ENCODE measurements around the gene PFDN5.

The PFDN5 gene

DNA sequence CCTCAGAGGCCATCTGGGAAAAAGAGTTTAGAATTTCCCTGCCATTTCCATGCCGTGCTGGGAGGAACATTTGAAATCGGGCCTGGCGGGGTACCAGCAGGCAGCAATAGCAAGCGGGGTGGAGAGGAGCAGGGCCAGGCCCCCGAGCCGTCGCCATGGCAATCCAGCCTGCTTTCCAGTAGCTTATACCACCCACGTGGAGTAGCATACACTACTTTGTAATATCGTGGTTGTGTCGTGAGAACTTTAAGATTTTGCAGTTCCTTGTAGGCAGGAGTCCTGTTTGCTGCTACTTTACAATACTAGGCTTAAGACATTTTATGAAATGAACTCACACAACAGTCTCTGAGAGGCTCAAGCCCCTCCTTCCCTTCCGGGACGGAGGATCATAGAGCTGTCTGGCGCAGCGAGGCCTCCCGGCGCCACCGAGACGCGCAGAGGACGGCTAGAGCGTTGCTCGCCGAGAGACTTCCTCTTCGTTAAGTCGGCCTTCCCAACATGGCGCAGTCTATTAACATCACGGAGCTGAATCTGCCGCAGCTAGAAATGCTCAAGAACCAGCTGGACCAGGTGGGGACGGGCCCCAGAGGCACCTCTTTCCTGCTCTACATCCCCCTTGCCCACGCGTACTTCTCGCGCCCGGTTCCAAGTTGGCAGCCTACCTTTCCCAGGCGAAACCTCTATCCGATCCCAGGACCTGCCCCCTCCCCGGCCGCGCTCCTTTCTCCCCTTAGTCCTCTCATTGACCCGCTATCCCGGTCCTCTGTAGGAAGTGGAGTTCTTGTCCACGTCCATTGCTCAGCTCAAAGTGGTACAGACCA, at the start of gene PFDN5:
Gene PFDN5, plus strand, starts transcription at position 473 of the 821 bp plus-strand sequence. Its CDS starts 26 bp downstream, at position 499.
- DNase-seq: peak; percentile 82 to 83

GRCh38 chr12:53251477-53252348, 43.6 kb upstream of the PFDN5 start:
- DNase-seq: peak; percentile 51 to 54

DNA sequence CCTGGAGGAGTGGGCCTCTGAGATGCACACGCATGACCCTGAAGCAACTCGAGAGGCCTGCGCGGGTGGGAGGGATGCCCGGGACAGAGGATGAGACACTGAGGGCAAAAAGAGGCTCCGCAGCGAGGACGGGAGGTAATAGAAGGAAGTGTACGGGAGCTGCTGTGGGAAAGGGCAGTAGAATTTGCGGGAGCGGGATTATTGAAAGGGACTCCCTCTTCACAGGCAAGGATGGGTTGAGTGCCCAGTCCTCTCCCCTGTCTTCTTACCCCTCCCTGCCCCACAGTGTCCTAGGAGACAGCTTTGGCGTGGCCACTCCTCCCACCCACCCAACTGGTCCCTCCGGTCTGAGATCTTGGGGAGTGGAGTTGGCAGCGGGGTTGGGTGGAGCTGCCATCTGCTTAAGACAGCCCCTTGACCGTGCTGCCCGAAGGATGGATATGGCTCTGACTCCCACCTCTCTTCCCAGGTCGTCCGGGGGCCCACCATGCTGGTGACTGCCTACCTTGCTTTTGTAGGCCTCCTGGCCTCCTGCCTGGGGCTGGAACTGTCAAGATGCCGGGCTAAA, 42.9 kb upstream of the PFDN5 start:
- no peak for DNase-seq

- no peak for DNase-seq
Measured at GRCh38 chr12:53253298-53253697, 42.0 kb upstream of the PFDN5 start.

GRCh38 chr12:53254816-53255545, 40.4 kb upstream of the PFDN5 start:
- no peak for DNase-seq

DNA sequence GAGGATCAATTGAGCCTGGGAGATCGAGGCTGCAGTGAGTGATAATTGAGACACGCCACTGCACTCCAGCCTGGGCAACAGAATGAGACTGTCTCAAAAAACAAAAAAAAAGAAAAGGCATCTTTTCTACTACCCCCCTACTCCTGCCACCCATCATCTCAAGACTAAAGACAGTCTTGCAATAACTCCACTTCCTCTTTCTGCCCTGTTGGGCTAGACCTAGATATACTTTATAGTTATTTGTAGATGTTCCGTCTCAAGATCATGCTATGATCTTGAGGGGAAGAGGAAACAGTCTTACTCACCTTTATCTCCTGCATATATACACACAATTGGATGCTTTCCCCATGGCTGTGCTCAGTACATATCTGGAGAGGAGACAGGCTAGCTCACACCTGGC, 39.3 kb upstream of the PFDN5 start:
- no peak for DNase-seq

GRCh38 chr12:53258541-53259539, 36.5 kb upstream of the PFDN5 start:
- DNase-seq: no peak

DNA sequence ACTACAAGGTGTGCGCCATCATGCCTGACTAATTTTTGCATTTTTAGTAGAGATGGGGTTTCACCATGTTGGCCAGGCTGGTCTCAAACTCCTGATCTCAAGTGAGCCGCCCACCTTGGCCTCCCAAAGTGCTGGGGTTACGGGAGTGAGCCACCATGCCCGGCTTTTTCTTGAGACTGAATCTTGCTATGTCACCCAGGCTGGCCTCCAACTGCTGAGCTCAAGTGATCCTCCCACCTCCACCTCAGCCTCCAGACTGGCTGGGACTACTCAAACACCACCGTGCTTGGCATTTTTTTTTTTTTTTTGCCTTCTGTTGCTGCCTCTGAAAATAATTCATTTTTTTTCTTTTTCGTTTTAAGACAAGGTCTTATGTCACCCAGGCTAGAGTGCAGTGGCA, 35.5 kb upstream of the PFDN5 start:
- no peak for DNase-seq

DNA sequence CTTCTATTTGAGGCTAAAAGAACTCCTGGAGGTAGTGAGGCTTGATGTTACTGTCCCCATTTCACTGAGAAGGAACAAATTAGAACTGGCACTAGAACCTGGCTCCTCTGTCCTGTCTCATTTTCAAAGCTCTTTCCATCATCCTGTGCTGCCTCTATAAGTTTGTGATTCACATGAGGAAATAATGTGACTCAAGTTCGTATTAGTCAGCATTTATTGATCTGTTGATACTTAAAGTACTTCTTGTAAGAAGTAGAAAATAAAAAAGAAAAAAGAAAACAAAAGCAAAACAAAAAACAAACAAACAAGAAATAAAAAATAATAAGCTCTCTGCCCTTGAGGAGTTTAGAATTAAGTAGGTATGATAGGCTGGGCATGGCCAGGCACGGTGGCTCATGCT, 29.6 kb upstream of the PFDN5 start:
- DNase-seq: no peak

DNA sequence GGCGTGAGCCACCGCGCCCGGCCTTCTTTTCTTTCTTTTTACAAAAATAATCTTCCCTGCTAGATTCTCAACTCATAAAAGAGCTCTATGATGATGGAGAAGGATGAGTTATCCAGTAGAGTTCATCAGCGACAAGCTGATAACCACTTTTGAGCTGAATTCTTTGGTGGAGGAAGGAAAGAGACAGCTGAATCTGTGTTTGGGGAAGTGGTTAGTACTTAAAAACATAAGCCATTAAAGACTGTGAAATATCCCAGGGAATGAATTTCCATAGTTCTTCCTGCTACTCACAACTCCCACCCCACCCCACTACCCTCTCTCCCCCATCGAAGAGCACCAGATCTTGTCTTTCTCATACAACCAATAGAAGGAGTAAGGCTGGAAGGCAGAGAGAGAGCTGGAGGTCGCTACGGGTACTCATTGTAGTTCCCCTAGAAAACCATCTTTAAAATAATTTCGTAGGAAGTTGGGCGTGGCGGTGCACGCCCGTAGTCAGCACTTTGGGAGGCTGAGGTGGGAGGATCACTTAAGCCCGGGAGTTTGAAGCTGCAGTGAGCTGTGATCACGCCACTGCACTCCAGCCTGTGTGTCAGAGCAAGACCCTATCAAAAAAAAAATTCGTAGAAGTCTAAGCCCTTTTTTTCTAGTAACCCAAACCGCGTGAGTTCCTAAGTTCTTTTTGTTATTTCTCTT, 27.9 kb upstream of the PFDN5 start:
- peak in 1 of 2 experiments; percentile 29 for DNase-seq

GRCh38 chr12:53267999-53268629, 27.2 kb upstream of the PFDN5 start, which contains the start of gene ESPL1:
TSS of gene ESPL1 (plus strand) at chr12:53268299. CDS start at chr12:53268767, 468 bp downstream.
- peak; percentile 72 for DNase-seq

DNA sequence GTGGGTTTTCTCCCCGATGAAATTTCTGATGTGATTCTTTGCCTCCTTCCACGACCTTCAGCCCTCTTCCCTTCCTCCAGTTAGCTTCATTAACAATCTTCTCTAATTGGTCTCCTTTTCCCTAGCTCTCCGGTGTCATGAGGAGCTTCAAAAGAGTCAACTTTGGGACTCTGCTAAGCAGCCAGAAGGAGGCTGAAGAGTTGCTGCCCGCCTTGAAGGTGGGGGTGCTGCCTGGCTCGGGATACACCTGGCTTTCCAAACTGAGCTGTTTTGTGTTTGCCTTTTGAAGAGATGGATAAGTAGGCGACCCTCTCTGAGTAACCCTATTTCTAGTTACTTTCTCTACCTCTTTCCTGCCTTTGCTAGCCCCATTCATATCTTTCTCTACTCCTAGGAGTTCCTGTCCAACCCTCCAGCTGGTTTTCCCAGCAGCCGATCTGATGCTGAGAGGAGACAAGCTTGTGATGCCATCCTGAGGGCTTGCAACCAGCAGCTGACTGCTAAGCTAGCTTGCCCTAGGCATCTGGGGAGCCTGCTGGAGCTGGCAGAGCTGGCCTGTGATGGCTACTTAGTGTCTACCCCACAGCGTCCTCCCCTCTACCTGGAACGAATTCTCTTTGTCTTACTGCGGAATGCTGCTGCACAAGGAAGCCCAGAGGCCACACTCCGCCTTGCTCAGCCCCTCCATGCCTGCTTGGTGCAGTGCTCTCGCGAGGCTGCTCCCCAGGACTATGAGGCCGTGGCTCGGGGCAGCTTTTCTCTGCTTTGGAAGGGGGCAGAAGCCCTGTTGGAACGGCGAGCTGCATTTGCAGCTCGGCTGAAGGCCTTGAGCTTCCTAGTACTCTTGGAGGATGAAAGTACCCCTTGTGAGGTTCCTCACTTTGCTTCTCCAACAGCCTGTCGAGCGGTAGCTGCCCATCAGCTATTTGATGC, 26.4 kb upstream of the PFDN5 start:
- DNase-seq: no peak

DNA sequence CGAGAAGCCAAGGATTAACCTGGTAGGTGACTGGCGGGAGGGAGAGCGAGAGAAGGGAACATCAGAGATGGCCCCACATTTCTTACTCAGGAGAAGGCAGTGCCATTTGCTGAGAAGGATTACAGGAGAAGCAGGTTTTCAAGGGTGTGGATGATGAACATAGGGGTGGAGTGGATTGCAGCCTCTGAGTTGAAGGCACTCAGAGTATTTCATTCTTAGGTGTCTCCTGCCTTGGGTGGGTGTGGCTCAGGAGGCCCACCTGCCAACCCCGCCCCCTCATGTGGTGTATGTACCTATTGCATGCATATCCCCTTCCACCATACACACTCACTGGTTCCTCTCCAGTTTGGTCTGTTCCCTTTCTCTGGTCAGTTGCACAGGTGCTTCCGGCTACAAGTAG, 20.9 kb upstream of the PFDN5 start:
- DNase-seq: no peak

DNA sequence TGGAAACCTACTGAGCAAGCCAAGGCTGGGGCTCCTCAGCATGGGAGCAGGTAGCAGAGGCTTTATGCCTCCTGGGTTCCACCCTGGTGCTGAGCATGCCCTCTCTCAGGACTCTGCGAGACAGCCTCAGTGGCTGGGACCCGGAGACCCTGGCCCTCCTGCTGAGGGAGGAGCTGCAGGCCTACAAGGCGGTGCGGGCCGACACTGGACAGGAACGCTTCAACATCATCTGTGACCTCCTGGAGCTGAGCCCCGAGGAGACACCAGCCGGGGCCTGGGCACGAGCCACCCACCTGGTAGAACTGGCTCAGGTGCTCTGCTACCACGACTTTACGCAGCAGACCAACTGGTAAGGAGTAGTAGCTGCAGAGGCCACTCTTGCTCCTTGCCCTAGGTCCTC, 18.8 kb upstream of the PFDN5 start:
- DNase-seq: no peak

GRCh38 chr12:53277981-53278380, 17.4 kb upstream of the PFDN5 start:
- no peak for DNase-seq

DNA sequence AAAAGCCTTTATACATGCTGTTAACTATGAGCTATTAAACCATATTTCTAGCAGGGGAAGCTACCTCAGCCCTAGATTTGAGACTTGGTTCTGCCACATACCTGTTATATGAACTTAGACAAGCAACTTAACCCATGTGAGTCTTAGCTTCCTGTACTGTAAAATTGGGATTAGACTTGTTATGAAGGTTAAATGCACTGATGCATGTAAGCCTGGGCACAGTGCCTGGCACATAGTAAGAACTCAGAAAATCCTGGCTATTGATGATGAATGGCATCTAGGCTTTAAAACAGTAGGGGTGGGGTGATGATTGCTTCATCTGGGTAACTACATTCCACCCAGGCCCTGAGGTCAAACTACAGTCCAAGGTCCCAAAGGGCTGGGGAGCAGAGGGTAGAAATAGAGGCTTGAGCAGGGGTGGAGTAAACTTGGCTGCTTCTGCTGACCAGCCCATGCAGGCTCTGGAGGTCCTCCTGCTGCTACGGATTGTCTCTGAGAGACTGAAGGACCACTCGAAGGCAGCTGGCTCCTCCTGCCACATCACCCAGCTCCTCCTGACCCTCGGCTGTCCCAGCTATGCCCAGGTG, 16.0 kb upstream of the PFDN5 start:
- no peak for DNase-seq

GRCh38 chr12:53279888-53280498, 15.3 kb upstream of the PFDN5 start:
- no peak for DNase-seq

DNA sequence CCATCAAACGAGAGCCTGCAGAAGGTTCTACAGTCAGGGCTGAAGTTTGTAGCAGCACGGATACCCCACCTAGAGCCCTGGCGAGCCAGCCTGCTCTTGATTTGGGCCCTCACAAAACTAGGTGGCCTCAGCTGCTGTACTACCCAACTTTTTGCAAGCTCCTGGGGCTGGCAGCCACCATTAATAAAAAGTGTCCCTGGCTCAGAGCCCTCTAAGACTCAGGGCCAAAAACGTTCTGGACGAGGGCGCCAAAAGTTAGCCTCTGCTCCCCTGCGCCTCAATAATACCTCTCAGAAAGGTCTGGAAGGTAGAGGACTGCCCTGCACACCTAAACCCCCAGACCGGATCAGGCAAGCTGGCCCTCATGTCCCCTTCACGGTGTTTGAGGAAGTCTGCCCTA, 8.9 kb upstream of the PFDN5 start:
- no peak for DNase-seq
